NCI-H2227 (cell line): ENCODE data around the gene IL1RAPL2.
"Not testable (repeated sequence)": the region's sequence is repeated elsewhere in the genome, so short reads cannot be mapped to it uniquely, and the experiment has no call there.

Source experiments
- DNase-seq: peaks from one replicate; lab custom pipeline; 2025; ENCODE audit not compliant: unreplicated experiment; lab: John Stamatoyannopoulos, UW

Gene IL1RAPL2

GRCh38 chrX:104669063-104669462 lies 103.1 kb downstream of the IL1RAPL2 start:
- no peak for DNase-seq

GRCh38 chrX:104670051-104670450 lies 104.1 kb downstream of the IL1RAPL2 start:
- no peak for DNase-seq

- DNase-seq: not testable (repeated sequence)
Measured at GRCh38 chrX:104677517-104677916, 111.5 kb downstream of the IL1RAPL2 start.

DNA sequence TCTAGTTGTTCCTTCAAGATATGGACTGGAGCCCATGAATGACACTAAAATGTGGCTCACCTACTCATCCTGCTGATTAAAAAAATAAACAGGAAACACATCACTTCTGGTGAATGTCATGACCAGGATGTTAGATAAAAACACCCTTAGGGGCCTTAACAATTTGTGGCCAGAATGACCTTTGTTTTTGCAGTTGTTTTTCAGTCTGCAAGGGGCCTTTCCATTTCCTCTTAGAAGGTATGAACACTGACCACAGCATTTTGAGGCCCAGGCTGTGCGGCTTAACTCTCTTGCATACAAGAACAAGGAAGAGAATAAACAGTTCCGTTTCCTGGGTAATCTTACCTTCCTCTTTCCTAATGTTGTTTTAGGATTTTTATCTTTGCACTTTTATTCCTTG lies 113.2 kb downstream of the IL1RAPL2 start:
- DNase-seq: no peak

DNA sequence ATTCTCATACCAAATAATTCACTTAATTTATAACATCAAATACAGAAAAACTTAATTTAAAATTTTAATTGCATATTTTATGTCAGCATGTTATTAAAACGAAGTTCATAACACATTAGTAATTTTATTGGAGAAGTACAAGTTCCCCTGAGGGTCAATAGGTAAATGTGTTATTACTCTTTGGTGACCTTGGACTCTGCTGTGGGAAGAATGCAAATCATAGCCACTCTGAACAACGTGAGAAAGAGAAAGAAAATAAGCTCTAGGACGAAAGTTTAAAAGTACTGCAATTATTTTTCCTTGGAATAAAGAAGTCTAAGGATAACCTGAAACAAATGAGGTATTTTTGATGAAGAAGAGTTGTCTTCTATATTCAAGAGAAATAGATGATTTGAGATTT lies 115.2 kb downstream of the IL1RAPL2 start:
- DNase-seq: no peak

DNA sequence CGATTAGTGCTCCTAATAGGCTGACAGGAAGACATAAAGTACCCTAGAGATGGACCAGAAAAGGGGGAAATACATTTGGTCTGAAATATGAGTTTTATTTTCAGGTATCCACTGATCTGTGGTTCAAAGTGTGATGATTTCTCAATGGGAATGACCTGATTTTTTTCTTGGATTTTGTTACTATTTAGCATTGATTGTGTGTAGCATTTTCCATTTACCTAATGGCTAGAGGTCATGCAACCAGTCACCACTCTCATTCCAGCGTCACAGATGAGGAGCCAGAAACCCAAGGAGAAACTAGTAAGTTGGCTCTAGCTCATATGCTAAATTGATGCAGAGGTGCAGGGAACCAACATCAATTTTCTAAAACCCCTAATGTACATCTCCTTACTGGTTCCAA lies 118.1 kb downstream of the IL1RAPL2 start:
- DNase-seq: no peak

GRCh38 chrX:104695593-104695992 lies 129.6 kb downstream of the IL1RAPL2 start:
- DNase-seq: no peak

DNA sequence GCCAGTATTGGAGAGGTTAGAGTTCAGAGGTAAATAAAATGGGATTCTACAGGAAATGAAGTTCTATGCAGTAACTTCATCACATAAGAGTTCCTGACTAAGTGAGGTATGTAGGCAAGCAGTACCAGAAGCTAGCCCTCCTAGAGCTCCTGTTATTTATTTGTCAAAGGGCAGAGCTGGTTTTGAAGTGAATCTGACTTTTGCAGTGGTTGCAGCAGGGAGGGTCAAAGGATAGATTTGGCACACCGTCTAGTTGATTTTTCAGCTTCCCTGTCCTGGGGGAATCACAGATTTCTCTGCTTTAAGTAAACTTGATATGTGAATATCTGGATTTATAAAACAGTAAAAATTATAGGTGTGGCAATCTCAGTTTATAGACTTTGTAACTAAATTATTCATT lies 130.7 kb downstream of the IL1RAPL2 start:
- DNase-seq: no peak

DNA sequence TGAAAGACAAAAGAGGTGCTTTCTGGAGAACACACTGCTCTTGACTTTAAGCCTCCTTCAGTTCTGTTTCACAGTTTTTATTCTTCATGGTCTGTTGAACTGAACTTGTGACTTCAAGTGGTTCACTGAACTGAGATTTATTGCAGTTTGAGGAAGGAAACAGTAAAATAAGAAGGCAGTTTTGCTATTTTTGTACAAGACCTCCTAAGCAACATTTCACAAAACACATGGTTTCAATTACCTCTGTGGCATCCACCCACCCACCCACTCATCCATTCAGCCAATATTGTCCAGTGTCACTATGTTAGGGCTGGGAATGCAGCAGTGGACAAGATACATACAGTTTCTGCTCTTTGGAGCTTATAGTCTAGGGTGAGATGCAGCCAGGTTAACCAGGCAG lies 131.3 kb downstream of the IL1RAPL2 start:
- DNase-seq: no peak

DNA sequence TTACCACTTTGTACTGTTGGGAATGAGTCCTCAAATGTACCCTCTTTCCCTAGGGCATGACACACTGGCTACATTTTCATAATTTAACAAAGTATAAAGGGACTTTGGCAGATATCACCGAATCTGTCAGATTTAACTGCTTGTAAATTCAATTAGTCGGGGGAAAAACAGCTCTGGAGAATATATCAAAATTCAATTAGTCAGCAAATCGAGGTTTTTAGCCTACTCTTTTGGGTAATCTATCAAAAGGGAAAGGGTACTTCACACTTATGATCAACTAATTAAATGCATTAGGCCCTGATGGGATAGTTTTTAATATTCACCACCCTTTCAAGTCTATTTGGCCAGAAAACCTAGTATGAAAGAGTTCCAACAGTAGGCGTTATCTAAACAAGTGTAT lies 141.0 kb downstream of the IL1RAPL2 start:
- no peak for DNase-seq

GRCh38 chrX:104707572-104707971 lies 141.6 kb downstream of the IL1RAPL2 start:
- no peak for DNase-seq

GRCh38 chrX:104712515-104712914 lies 146.5 kb downstream of the IL1RAPL2 start:
- no peak for DNase-seq

DNA sequence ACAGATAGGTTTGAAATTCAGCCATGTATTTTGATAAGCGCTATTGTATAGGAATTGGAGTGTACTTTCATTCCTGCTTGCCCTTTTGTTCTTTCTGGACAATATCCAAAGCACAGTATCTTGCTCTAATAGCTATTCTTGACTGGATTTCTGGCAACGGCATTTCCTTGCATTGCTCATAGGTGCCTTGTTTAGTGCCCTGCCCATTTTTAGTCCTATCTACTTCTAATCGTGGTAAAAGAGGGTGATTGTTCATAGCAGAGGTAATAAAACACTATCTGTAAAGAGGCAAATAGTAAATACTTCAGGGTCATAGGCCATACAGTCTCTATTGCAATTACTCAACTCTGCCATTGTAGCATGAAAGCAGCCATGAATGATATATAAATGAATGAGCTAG lies 155.9 kb downstream of the IL1RAPL2 start:
- DNase-seq: no peak

- DNase-seq: no peak
Measured at GRCh38 chrX:104728456-104728855, 162.5 kb downstream of the IL1RAPL2 start.

- no peak for DNase-seq
Measured at GRCh38 chrX:104742355-104742754, 176.4 kb downstream of the IL1RAPL2 start.

DNA sequence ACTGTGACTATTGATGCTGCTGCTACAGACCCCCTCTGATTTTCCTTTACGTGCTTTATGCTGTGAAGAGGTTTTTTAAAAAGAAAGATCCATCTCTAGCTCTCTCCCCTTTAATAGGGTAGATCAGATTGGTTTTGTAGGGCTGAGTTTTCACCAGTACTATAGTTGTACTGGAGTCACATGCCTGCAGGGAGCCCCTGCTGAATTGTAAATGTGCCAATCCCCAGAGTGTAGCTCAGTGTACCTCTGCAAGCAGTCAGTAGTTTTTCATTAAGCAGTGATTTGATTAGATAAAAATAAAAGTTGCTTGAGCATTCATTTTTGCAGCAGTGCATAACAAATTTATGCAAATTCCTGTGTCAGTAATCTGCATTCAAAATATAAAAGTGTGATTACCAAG lies 179.2 kb downstream of the IL1RAPL2 start:
- DNase-seq: no peak

DNA sequence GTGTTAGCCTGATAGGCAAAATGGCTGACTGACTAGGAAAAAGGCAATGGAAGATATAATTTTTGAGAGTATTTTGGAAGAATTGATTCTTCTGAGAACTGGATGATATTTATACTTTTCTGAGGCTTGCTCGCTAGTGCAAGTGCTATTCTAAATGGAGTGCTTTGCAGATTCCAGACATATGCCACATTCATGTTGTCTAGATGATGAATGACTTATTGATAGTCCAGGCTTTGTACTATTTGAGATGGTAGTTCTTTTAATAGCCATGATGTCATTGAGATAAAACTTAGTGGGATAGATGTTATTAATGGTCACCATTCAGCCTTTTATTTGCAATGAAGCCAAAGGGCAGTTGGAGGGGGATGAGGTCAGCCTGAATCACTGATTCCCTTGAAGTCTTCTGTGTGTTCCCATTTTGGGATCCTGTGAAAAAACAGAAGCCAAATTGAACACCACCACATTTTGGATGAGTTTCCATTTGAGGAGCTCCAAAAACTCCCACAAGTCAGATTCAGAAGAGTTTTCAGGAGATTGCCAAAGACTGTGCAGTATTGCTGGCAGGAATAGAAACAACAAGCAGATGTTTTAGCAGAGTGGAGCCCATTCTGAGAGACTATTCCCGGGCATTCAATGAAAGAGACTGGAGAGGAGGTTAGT lies 184.1 kb downstream of the IL1RAPL2 start:
- DNase-seq: no peak

DNA sequence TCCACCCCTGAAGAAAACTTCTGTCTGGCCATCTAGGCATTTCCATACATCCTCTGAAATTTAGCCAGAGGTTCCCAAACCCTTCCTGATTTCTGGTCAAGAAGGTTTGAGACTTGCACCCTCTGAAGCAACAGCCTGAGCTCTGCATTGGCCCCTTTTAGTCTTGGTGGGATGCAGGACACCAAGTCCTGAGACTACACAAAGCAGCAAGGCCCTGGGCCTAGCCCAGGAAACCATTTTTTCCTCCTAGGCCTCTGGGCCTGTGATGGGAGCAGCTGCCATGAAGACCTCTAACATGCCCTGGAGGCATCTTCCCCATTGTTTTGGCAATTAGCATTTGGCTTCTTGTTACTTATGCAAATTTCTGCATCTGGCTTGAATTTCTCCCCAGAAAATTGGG lies 196.6 kb downstream of the IL1RAPL2 start:
- no peak for DNase-seq

DNA sequence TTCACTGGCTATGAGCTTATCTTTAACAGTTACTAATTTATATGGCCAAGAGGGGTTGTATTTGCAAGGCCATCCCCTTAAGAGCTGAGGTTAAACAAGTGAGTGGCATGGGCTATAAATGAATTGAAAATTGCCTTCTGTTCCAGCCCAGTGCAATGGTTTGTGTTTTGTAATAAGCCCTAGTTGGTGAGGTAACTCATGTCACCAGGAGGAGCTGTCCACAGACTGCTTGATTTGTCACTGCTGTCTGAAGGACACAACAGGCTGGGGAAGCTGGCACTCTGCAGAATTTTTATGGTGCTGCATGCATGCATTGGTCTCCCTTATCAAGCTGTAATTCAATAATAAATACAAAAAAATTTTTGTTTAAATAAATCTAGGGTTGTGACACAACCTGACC lies 223.8 kb downstream of the IL1RAPL2 start:
- no peak for DNase-seq

DNA sequence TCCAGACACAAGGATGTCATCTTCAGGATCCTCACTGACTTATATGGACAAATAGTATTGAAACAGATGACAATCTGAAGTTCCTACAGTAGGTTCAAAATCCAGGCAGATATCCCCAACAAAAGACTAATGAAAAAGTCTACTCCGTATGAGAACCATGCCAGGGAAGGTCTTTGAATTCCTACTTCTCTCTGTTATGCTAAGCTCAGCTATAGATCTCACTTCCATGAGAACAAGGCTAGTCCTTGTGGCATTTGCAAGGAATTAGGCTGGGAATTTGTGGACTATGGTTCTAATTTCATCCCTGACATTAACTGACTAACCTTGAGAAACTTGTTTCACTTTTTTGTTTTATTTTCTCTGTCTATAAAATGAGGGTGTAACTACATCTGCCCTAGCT lies 229.8 kb downstream of the IL1RAPL2 start:
- DNase-seq: no peak

DNA sequence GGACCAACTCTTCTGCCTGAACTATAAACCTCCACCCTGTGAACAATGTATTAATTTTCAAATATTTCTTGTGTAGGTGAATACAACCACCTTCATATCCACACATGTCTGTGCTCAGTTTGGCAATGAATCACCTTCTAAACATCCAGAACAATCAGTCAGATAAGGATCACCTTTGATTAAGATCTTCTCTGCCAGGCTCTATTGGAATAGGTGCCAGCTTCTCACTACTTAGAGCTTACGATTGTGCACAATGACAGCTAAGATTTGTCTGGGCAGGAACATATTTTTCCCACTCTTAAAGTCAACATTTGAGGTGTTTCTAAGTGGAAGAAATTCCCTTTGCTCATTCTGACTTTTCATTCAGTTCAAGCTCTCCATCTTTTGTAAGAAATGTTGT lies 237.2 kb downstream of the IL1RAPL2 start:
- DNase-seq: no peak

DNA sequence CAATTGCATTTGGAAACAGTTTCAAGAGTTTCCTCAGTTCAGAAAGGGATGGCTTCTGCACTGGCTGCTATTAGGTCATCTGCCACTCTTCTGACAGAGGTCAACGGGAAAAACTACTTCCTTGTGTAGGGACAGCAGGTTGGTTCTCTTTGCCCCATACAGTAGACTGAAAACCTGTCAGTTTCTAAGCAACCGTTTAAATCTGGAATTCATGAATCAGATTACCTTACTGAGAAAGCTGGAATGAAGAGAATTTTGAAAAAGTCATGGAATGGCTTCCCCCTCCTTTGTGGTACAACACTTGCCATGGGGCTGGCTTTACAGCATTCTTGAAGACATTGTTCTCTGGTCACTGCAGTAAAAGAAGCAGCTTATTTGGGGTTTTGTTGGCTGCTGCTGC lies 240.3 kb downstream of the IL1RAPL2 start:
- DNase-seq: no peak

DNA sequence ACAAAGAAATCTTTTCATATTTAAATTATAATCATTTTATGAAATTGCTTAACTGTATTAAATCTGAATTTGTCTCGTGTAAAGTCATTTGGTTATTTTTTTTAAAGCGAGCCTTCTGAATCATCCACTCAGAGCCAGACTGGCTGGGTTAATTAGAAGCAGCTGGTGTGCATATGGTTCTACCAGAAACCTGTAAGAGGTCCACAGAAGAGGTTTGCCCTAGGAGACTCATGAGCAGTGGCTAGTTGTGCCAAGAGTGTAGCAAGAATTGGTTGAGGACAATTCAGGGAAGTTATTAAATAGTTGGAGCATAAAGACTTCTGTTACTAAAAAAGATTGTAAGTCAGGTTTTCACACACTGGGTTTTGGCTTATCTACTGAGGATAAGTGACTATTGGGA lies 267.4 kb downstream of the IL1RAPL2 start:
- no peak for DNase-seq

- no peak for DNase-seq
Measured at GRCh38 chrX:104842646-104843045, 276.6 kb downstream of the IL1RAPL2 start.
